GM23338 (cell line): Measurements from ENCODE around the gene OTUD4. TPM values are rescaled to one million over a fixed set of nuclear protein-coding genes. Genes with fewer than 3 reads are reported as not detected.

ENCODE experiments used
- ATAC-seq: fragments of 200-7000 bp; cut with Tn5 transposase; 3 replicates; pipeline ENCODE4 v1.9.1; 2020
- DNase-seq: peaks from one replicate; pipeline ENCODE4 v3.0.0-alpha.2; 2015; ENCODE audit warnings: low spot score
- H2AFZ ChIP-seq: fragments of 200-600 bp; sonication (generic); 2 replicates; pipeline ENCODE4 v1.8.0; 2016; ENCODE audit warnings: antibody characterized with exemption, mild to moderate bottlenecking, moderate library complexity
- H3F3A ChIP-seq: fragments of 200-600 bp; sonication (generic); replicated peaks from 2 replicates; pipeline ENCODE4 v1.8.0; 2017; ENCODE audit warnings: antibody characterized with exemption, mixed run types, low read depth
- H3K27ac ChIP-seq: fragments of 200-600 bp; sonication (generic); 2 replicates; pipeline ENCODE4 v1.6.1; 2016; ENCODE audit warnings: low read depth
- H3K27me3 ChIP-seq: fragments of 200-600 bp; sonication (generic); 2 replicates; pipeline ENCODE4 v1.8.0; 2016; ENCODE audit warnings: mild to moderate bottlenecking, mixed run types, moderate library complexity; ENCODE audit not compliant: insufficient read depth
- H3K36me3 ChIP-seq: fragments of 200-600 bp; sonication (generic); 2 replicates; pipeline ENCODE4 v1.8.0; 2016; ENCODE audit warnings: mild to moderate bottlenecking; ENCODE audit not compliant: insufficient read depth
- H3K4me1 ChIP-seq: fragments of 200-600 bp; sonication (generic); 2 replicates; pipeline ENCODE4 v1.8.0; 2016; ENCODE audit warnings: mild to moderate bottlenecking, moderate library complexity; ENCODE audit not compliant: insufficient read depth
- H3K4me2 ChIP-seq: fragments of 200-600 bp; sonication (generic); 2 replicates; pipeline ENCODE4 v1.7.1; 2017; ENCODE audit warnings: mixed run types
- H3K4me3 ChIP-seq: fragments of 200-600 bp; sonication (generic); 2 replicates; pipeline ENCODE4 v1.6.1; 2016; ENCODE audit warnings: mixed run types
- H3K79me2 ChIP-seq: fragments of 200-600 bp; sonication (generic); replicated peaks from 2 replicates; pipeline ENCODE4 v1.8.0; 2017; ENCODE audit warnings: mild to moderate bottlenecking; ENCODE audit not compliant: insufficient read depth
- H3K9me2 ChIP-seq: fragments of 200-600 bp; sonication (generic); 2 replicates; pipeline ENCODE4 v1.8.0; 2017; ENCODE audit not compliant: insufficient read depth
- H4K20me1 ChIP-seq: fragments of 200-600 bp; sonication (generic); replicated peaks from 2 replicates; pipeline ENCODE4 v1.8.0; 2017; ENCODE audit warnings: mild to moderate bottlenecking; ENCODE audit not compliant: insufficient read depth
- H3K27ac Mint-ChIP-seq: 2 replicates; pipeline ENCODE4 v1.8.0; 2020; ENCODE audit warnings: inconsistent platforms, mild to moderate bottlenecking, moderate library complexity, mixed read lengths
- H3K27me3 Mint-ChIP-seq: 3 replicates; pipeline ENCODE4 v1.8.0; 2022; ENCODE audit warnings: low read depth, mild to moderate bottlenecking, moderate library complexity, mixed read lengths, inconsistent platforms; ENCODE audit not compliant: insufficient read depth, poor library complexity
- H3K36me3 Mint-ChIP-seq: 3 replicates; pipeline ENCODE4 v1.8.0; 2021; ENCODE audit warnings: low read depth, mild to moderate bottlenecking, inconsistent platforms, moderate library complexity, mixed read lengths
- H3K4me1 Mint-ChIP-seq: 3 replicates; pipeline ENCODE4 v1.8.0; 2020; ENCODE audit warnings: mild to moderate bottlenecking, inconsistent platforms, mixed read lengths
- H3K4me3 Mint-ChIP-seq: 3 replicates; pipeline ENCODE4 v1.8.0; 2021; ENCODE audit warnings: moderate library complexity, mild to moderate bottlenecking, inconsistent platforms, mixed read lengths
- H3K9me3 Mint-ChIP-seq: 3 replicates; pipeline ENCODE4 v1.8.0; 2020; ENCODE audit warnings: moderate library complexity, mild to moderate bottlenecking, inconsistent platforms, mixed read lengths
- CREB1 ChIP-seq: fragments of 250-450 bp; sonication (Bioruptor Pico); IDR thresholded peaks from 2 replicates; pipeline ENCODE4 v1.5.0; 2020; ENCODE audit warnings: low read depth, mild to moderate bottlenecking, moderate library complexity
- JUNB ChIP-seq: IDR thresholded peaks from one replicate; pipeline ENCODE4 v1.6.1; 2016; ENCODE audit warnings: antibody characterized with exemption; ENCODE audit not compliant: unreplicated experiment
- NANOG ChIP-seq: IDR thresholded peaks from 2 replicates; pipeline ENCODE4 v1.6.1; 2016; ENCODE audit warnings: antibody characterized with exemption, borderline replicate concordance
- POLR2AphosphoS5 ChIP-seq: IDR thresholded peaks from 2 replicates; pipeline ENCODE4 v1.6.1; 2016; ENCODE audit warnings: antibody characterized with exemption, low read depth
- STAT1 ChIP-seq: IDR thresholded peaks from one replicate; pipeline ENCODE4 v1.6.1; 2016; ENCODE audit warnings: antibody characterized with exemption; ENCODE audit not compliant: unreplicated experiment
- ZNF331 ChIP-seq: fragments of 250-450 bp; sonication (Bioruptor Pico); IDR thresholded peaks from 2 replicates; pipeline ENCODE4 v1.5.0; 2020; ENCODE audit warnings: low read depth, mild to moderate bottlenecking, moderate library complexity
- polyA plus RNA-seq: library from polyadenylated mRNA; unstranded; fragments of >200 nt; fragmentation: Nextera tagmentation; extraction: Ambion mirVana; gene quantifications from 2 replicates; pipeline ENCODE4 v1.2.1, GENCODE V29; 2016
- total RNA-seq: library from RNA; depleted of rRNA; stranded (reverse); fragments of >200 nt; shearing (Covaris generic); gene quantifications from 2 replicates; pipeline ENCODE4 v1.2.3, GENCODE V29; 2014
- TF ChIP-seq, protein P1 (sequence below): IDR thresholded peaks from 2 replicates; pipeline ENCODE4 v1.6.1; 2016; ENCODE audit warnings: antibody characterized with exemption
- TF ChIP-seq, protein P2 (sequence below): IDR thresholded peaks from one replicate; pipeline ENCODE4 v1.6.1; 2018; ENCODE audit warnings: antibody characterized with exemption; ENCODE audit not compliant: unreplicated experiment
- TF ChIP-seq, protein P3 (sequence below), 2 experiments: fragments of 200-600 bp in 1 of 2; sonication (generic) in 1 of 2; conservative IDR thresholded peaks; 2 replicates each; pipeline versions ENCODE4 v1.5.1 to v1.6.1; 2016 to 2017; ENCODE audit warnings: antibody characterized with exemption in 2 of 2, low read depth in 2 of 2, mild to moderate bottlenecking in 2 of 2, moderate library complexity in 1 of 2

OTUD4 gene
- total and polyA plus RNA-seq, 2 experiments from 2014 or later, result 17.9 to 53.2 TPM

DNA sequence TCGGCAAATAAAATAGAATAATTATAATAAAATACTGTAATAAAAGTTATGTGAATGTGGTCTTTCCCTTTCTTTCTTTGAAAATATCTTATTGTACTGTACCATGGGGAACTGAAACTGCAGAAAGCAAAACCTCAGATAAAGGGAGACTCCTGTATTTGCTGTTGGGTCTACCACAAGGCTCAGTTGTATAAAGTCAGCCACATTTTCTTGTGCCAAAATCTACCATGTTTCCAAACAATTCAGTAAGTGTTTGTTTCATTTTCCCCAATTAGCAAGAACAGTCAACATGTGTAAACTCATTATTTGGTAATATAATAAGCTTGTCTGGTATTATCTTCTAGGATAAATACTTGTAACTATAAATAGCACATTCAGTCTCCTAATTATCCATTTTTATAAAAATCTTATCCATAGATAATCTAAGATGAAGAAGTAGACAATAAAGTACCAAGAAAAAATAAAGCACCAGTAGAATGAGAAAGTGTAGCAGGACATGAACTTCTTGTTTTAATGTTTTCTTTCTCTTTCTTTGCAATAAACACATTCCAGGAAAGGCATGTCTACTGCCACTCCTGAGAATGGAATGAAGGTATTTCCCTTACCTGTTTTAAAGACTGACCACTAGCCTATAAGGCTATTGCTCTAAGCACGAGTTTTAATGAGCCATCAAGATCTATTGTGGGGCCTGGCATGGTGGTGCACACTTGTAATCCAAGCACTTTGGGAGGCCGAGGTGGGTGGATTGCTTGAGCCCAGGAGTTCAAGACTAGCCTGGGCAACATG lies 15.0 kb upstream of the OTUD4 start:
- H3K27ac ChIP-seq, result no peak overlapping the region
- ATAC-seq, result no peak

DNA sequence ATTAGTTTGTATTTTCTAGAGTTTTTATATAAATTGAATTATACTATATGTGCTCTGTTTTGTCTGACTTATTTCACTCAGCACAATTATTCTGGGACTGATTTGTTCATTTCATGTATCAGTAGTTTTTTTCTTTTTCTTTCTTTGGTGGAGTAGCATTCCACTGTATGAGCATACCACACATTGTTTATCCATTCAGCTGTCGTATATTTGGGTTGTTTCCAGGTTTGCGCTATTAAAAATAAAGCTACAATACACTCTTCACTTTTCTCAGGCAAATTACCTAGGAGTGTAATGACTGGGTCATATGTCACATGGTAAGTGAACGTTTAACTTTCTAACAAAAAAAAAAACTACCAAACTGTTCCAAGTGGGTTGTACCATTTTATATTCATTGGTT lies 9.6 kb upstream of the OTUD4 start:
- no peak overlapping the region for H3K4me3 ChIP-seq
- no peak for ATAC-seq
- no peaks in the 10 kb centered on the region for H3F3A ChIP-seq
- H2AFZ ChIP-seq, result no peak overlapping the region
- no peaks in the 10 kb centered on the region for H3K9me2 ChIP-seq
- no peaks in the 10 kb centered on the region for H3K4me1 ChIP-seq
- no peaks in the 10 kb centered on the region for H3K27me3 ChIP-seq
- no peaks in the 10 kb centered on the region for H4K20me1 ChIP-seq
- no peak for DNase-seq
- Mint-ChIP-seq H3K4me1 (no peaks in the 10 kb centered on the region), H3K4me3 (no peak overlapping the region), H3K27ac (no peak overlapping the region), H3K9me3 (no peaks in the 10 kb centered on the region), H3K36me3 (no peaks in the 10 kb centered on the region), H3K27me3 (no peaks in the 10 kb centered on the region)
- H3K79me2 ChIP-seq, result no peaks in the 10 kb centered on the region
- no peaks in the 10 kb centered on the region for H3K36me3 ChIP-seq
- no peak overlapping the region for H3K27ac ChIP-seq
- no peak overlapping the region for H3K4me2 ChIP-seq
- TF ChIP-seq POLR2AphosphoS5, result no peak
- TF ChIP-seq, protein P1, sequence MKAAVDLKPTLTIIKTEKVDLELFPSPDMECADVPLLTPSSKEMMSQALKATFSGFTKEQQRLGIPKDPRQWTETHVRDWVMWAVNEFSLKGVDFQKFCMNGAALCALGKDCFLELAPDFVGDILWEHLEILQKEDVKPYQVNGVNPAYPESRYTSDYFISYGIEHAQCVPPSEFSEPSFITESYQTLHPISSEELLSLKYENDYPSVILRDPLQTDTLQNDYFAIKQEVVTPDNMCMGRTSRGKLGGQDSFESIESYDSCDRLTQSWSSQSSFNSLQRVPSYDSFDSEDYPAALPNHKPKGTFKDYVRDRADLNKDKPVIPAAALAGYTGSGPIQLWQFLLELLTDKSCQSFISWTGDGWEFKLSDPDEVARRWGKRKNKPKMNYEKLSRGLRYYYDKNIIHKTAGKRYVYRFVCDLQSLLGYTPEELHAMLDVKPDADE, result no peak
- TF ChIP-seq, protein P2, sequence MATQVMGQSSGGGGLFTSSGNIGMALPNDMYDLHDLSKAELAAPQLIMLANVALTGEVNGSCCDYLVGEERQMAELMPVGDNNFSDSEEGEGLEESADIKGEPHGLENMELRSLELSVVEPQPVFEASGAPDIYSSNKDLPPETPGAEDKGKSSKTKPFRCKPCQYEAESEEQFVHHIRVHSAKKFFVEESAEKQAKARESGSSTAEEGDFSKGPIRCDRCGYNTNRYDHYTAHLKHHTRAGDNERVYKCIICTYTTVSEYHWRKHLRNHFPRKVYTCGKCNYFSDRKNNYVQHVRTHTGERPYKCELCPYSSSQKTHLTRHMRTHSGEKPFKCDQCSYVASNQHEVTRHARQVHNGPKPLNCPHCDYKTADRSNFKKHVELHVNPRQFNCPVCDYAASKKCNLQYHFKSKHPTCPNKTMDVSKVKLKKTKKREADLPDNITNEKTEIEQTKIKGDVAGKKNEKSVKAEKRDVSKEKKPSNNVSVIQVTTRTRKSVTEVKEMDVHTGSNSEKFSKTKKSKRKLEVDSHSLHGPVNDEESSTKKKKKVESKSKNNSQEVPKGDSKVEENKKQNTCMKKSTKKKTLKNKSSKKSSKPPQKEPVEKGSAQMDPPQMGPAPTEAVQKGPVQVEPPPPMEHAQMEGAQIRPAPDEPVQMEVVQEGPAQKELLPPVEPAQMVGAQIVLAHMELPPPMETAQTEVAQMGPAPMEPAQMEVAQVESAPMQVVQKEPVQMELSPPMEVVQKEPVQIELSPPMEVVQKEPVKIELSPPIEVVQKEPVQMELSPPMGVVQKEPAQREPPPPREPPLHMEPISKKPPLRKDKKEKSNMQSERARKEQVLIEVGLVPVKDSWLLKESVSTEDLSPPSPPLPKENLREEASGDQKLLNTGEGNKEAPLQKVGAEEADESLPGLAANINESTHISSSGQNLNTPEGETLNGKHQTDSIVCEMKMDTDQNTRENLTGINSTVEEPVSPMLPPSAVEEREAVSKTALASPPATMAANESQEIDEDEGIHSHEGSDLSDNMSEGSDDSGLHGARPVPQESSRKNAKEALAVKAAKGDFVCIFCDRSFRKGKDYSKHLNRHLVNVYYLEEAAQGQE, result no peak

More for the DNA sequence above, 15.0 kb upstream of the OTUD4 start:
- no peaks in the 10 kb centered on the region for H3K79me2 ChIP-seq
- H2AFZ ChIP-seq, result no peak overlapping the region
- H3K9me3 Mint-ChIP-seq, result no peaks in the 10 kb centered on the region
- H3K4me3 ChIP-seq, result no peak overlapping the region
- TF ChIP-seq, protein P1, result no peak
- TF ChIP-seq ZNF331 (CRISPR knock-in tag), result no peak
- TF ChIP-seq, protein P3, sequence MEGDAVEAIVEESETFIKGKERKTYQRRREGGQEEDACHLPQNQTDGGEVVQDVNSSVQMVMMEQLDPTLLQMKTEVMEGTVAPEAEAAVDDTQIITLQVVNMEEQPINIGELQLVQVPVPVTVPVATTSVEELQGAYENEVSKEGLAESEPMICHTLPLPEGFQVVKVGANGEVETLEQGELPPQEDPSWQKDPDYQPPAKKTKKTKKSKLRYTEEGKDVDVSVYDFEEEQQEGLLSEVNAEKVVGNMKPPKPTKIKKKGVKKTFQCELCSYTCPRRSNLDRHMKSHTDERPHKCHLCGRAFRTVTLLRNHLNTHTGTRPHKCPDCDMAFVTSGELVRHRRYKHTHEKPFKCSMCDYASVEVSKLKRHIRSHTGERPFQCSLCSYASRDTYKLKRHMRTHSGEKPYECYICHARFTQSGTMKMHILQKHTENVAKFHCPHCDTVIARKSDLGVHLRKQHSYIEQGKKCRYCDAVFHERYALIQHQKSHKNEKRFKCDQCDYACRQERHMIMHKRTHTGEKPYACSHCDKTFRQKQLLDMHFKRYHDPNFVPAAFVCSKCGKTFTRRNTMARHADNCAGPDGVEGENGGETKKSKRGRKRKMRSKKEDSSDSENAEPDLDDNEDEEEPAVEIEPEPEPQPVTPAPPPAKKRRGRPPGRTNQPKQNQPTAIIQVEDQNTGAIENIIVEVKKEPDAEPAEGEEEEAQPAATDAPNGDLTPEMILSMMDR (conservative IDR thresholded peaks at IDR 0.05; ENCODE audit: low read depth in 2 of 2), result no peak
- TF ChIP-seq JUNB, result no peak
- no peak for TF ChIP-seq STAT1
- no peak for TF ChIP-seq CREB1 (CRISPR knock-in tag)
- no peak for TF ChIP-seq NANOG
- H3K4me1 Mint-ChIP-seq, result no peaks in the 10 kb centered on the region; the same call in 2 of the 3 replicates
- H3F3A ChIP-seq, result no peaks in the 10 kb centered on the region
- H3K4me2 ChIP-seq, result no peak overlapping the region
- H3K36me3 Mint-ChIP-seq, result no peaks in the 10 kb centered on the region
- H3K4me3 Mint-ChIP-seq, result no peak overlapping the region
- no peaks in the 10 kb centered on the region for H3K9me2 ChIP-seq
- H3K36me3 ChIP-seq, result no peaks in the 10 kb centered on the region
- H3K4me1 ChIP-seq, result no peaks in the 10 kb centered on the region
- H4K20me1 ChIP-seq, result no peaks in the 10 kb centered on the region
- no peak overlapping the region for H3K27ac Mint-ChIP-seq
- H3K27me3 Mint-ChIP-seq, result no peaks in the 10 kb centered on the region
- H3K27me3 ChIP-seq, result no peaks in the 10 kb centered on the region
- peak; percentile 24 for DNase-seq
